Measurements from ENCODE around the gene MGAT5B.

GRCh38 chr17:76881408-76881807, 13.2 kb downstream of the MGAT5B start:
- TF ChIP-seq POLR2AphosphoS5 (IDR thresholded peaks at IDR 0.05; ENCODE audit: low read depth): no peak
- TF ChIP-seq CTCF (conservative IDR thresholded peaks at IDR 0.05; ENCODE audit: low read depth in 2 of 2): no peak
- no peak for TF ChIP-seq EZH2 (IDR thresholded peaks at IDR 0.05; ENCODE audit: low read depth, unreplicated experiment)
- no peak for TF ChIP-seq CREB1 (CRISPR knock-in tag; IDR thresholded peaks at IDR 0.05; ENCODE audit: low read depth)
- no peak for TF ChIP-seq EZH2phosphoT487 (IDR thresholded peaks at IDR 0.05; ENCODE audit: unreplicated experiment)
- TF ChIP-seq JUNB (IDR thresholded peaks at IDR 0.05; ENCODE audit: unreplicated experiment): no peak
- no peak for TF ChIP-seq REST (IDR thresholded peaks at IDR 0.05; ENCODE audit: unreplicated experiment)
- TF ChIP-seq ZNF114 (CRISPR knock-in tag; IDR thresholded peaks at IDR 0.05): no peak
